LoVo (cell line): ENCODE results near the gene DGKB.

ENCODE experiments used
- DNase-seq: peaks from one replicate; pipeline ENCODE4 v3.0.0-alpha.2; 2016; ENCODE audit warnings: low spot score

Gene DGKB

GRCh38 chr7:14902589-14903067, at the start of gene DGKB:
Gene DGKB (minus strand): TSS chr7:14902751.
- no peak for DNase-seq

- no peak for DNase-seq
These were observed 47.5 kb upstream of the DGKB start for GRCh38 chr7:14950013-14950412.

- no peak for DNase-seq
These were observed 35.6 kb upstream of the DGKB start for GRCh38 chr7:14938181-14938580.

- no peak for DNase-seq
These were observed 35.0 kb upstream of the DGKB start for GRCh38 chr7:14937581-14937980.

GRCh38 chr7:14936554-14936953, 34.0 kb upstream of the DGKB start:
- peak; percentile 56 for DNase-seq

GRCh38 chr7:14934839-14935238, 32.3 kb upstream of the DGKB start:
- no peak for DNase-seq

GRCh38 chr7:14931511-14932215, 29.1 kb upstream of the DGKB start:
- DNase-seq, result no peak

GRCh38 chr7:14924398-14924797, 21.8 kb upstream of the DGKB start:
- DNase-seq, result no peak

GRCh38 chr7:14911077-14911476, 8.5 kb upstream of the DGKB start:
- DNase-seq, result no peak

- no peak for DNase-seq
These were observed 6.1 kb upstream of the DGKB start for GRCh38 chr7:14908697-14909096.

GRCh38 chr7:14905764-14906163, 3.2 kb upstream of the DGKB start:
- DNase-seq, result no peak

- DNase-seq, result no peak
These were observed 2.5 kb downstream of the DGKB start for GRCh38 chr7:14900051-14900450.

GRCh38 chr7:14899030-14899429, 3.5 kb downstream of the DGKB start:
- DNase-seq, result no peak

- DNase-seq, result no peak
These were observed 6.1 kb downstream of the DGKB start for GRCh38 chr7:14896461-14896860.

GRCh38 chr7:14894826-14895225, 7.7 kb downstream of the DGKB start:
- DNase-seq, result no peak

GRCh38 chr7:14892961-14893360, 9.6 kb downstream of the DGKB start:
- no peak for DNase-seq

GRCh38 chr7:14891289-14891688, 11.3 kb downstream of the DGKB start:
- DNase-seq, result no peak

- no peak for DNase-seq
These were observed 13.6 kb downstream of the DGKB start for GRCh38 chr7:14888962-14889361.

GRCh38 chr7:14886533-14886932, 16.0 kb downstream of the DGKB start:
- DNase-seq, result no peak

- no peak for DNase-seq
These were observed 26.5 kb downstream of the DGKB start for GRCh38 chr7:14875941-14876587.

- DNase-seq, result no peak
These were observed 30.7 kb downstream of the DGKB start for GRCh38 chr7:14871880-14872279.

- no peak for DNase-seq
These were observed 32.2 kb downstream of the DGKB start for GRCh38 chr7:14870394-14870793.

- DNase-seq, result no peak
These were observed 33.6 kb downstream of the DGKB start for GRCh38 chr7:14868937-14869336.

- no peak for DNase-seq
These were observed 41.1 kb downstream of the DGKB start for GRCh38 chr7:14861456-14861855.
